HEK293 (cell line): Measurements from ENCODE around the gene SPOCK1.

ENCODE experiments used
- CTCF ChIA-PET: fragments of 350-600 bp; formaldehyde crosslinking; extraction: SDS; loops from one replicate; lab custom pipeline; 2021; ENCODE audit warnings: antibody characterized with exemption; lab: Yijun Ruan, JAX
- POLR2A ChIA-PET: fragments of 300-600 bp; formaldehyde crosslinking; extraction: SDS; loops from one replicate; lab custom pipeline; 2020; ENCODE audit warnings: antibody characterized with exemption, inconsistent platforms; lab: Yijun Ruan, JAX
- H3K27ac ChIP-seq: fragments of 200-500 bp; sonication (Bioruptor generic); 2 replicates; pipeline ENCODE4 v1.5.1; 2014; ENCODE audit warnings: low read depth, low read length, control low read depth, inconsistent platforms; ENCODE audit errors: extremely low read depth
- H3K36me3 ChIP-seq, 2 experiments: fragments of 200-500 bp in 1 of 2; sonication (Bioruptor generic) in 1 of 2; 1 replicate in 1 of 2; 2 replicates in 1 of 2; pipeline ENCODE4 v1.5.1; 2014 to 2017; ENCODE audit warnings: inconsistent platforms in 2 of 2, low read length in 2 of 2; ENCODE audit not compliant: control insufficient read depth in 2 of 2, insufficient read depth in 1 of 2
- H3K4me1 ChIP-seq: fragments of 200-500 bp; sonication (Bioruptor generic); 2 replicates; pipeline ENCODE4 v1.5.1; 2014; ENCODE audit warnings: mild to moderate bottlenecking, low read length, inconsistent platforms; ENCODE audit not compliant: control insufficient read depth, insufficient read depth
- H3K4me3 ChIP-seq: 2 replicates; pipeline ENCODE4 v1.5.1; 2011; ENCODE audit warnings: low read depth, mild to moderate bottlenecking, control low read depth, low read length, moderate library complexity
- H3K9me3 ChIP-seq: fragments of 200-500 bp; sonication (Bioruptor generic); 2 replicates; pipeline ENCODE4 v1.5.1; 2014; ENCODE audit warnings: low read depth, low read length, inconsistent platforms; ENCODE audit not compliant: control insufficient read depth, insufficient read depth
- OSR2 ChIP-seq: fragments of 450-650 bp; formaldehyde crosslinking; IDR thresholded peaks from 2 replicates; pipeline ENCODE4 v1.5.1; 2016; ENCODE audit warnings: missing biosample characterization, missing genetic modification characterization
- ZNF132 ChIP-seq: fragments of 450-650 bp; formaldehyde crosslinking; IDR thresholded peaks from 2 replicates; pipeline ENCODE4 v1.5.1; 2017; ENCODE audit warnings: missing biosample characterization, missing genetic modification characterization, borderline replicate concordance
- ZNF133 ChIP-seq: fragments of 450-650 bp; formaldehyde crosslinking; IDR thresholded peaks from 2 replicates; pipeline ENCODE4 v1.5.1; 2016; ENCODE audit warnings: missing biosample characterization, missing genetic modification characterization
- ZNF138 ChIP-seq: fragments of 450-650 bp; formaldehyde crosslinking; IDR thresholded peaks from 2 replicates; pipeline ENCODE4 v1.5.1; 2016; ENCODE audit warnings: missing biosample characterization, missing genetic modification characterization, borderline replicate concordance
- ZNF169 ChIP-seq: fragments of 450-650 bp; formaldehyde crosslinking; IDR thresholded peaks from 2 replicates; pipeline ENCODE4 v1.5.1; 2016; ENCODE audit warnings: missing biosample characterization, missing genetic modification characterization
- ZNF239 ChIP-seq: fragments of 450-650 bp; formaldehyde crosslinking; IDR thresholded peaks from 2 replicates; pipeline ENCODE4 v1.5.1; 2016; ENCODE audit warnings: missing biosample characterization, missing genetic modification characterization
- ZNF302 ChIP-seq: fragments of 450-650 bp; formaldehyde crosslinking; IDR thresholded peaks from 2 replicates; pipeline ENCODE4 v1.5.1; 2016; ENCODE audit warnings: missing biosample characterization, missing genetic modification characterization, low read depth
- ZNF555 ChIP-seq: fragments of 450-650 bp; formaldehyde crosslinking; conservative IDR thresholded peaks from 2 replicates; pipeline ENCODE4 v1.5.1; 2017; ENCODE audit warnings: missing biosample characterization, mild to moderate bottlenecking, missing genetic modification characterization, inconsistent platforms
- ZNF624 ChIP-seq: fragments of 450-650 bp; formaldehyde crosslinking; IDR thresholded peaks from 2 replicates; pipeline ENCODE4 v1.5.1; 2017; ENCODE audit warnings: missing biosample characterization, missing genetic modification characterization
- ZNF658 ChIP-seq: fragments of 450-650 bp; formaldehyde crosslinking; IDR thresholded peaks from 2 replicates; pipeline ENCODE4; 2016; ENCODE audit warnings: missing biosample characterization, missing genetic modification characterization
- ZNF664 ChIP-seq: fragments of 450-650 bp; formaldehyde crosslinking; IDR thresholded peaks from 2 replicates; pipeline ENCODE4 v1.5.1; 2016; ENCODE audit warnings: missing biosample characterization, missing genetic modification characterization
- ZNF768 ChIP-seq: fragments of 450-650 bp; formaldehyde crosslinking; IDR thresholded peaks from 2 replicates; pipeline ENCODE4 v1.5.1; 2018; ENCODE audit warnings: missing biosample characterization, mild to moderate bottlenecking, missing genetic modification characterization
- ZNF837 ChIP-seq: fragments of 450-650 bp; formaldehyde crosslinking; IDR thresholded peaks from 2 replicates; pipeline ENCODE4 v1.5.1; 2016; ENCODE audit warnings: missing biosample characterization, missing genetic modification characterization
- TF ChIP-seq, protein P1 (sequence below): fragments of 450-650 bp; formaldehyde crosslinking; IDR thresholded peaks from 2 replicates; pipeline ENCODE4 v1.5.1; 2016; ENCODE audit warnings: missing biosample characterization, missing genetic modification characterization
- TF ChIP-seq, protein P2 (sequence below): fragments of 450-650 bp; formaldehyde crosslinking; IDR thresholded peaks from 2 replicates; pipeline ENCODE4 v1.5.1; 2017; ENCODE audit warnings: missing biosample characterization, missing genetic modification characterization
- TF ChIP-seq, protein P3 (sequence below): fragments of 450-650 bp; IDR thresholded peaks from 2 replicates; pipeline ENCODE4 v1.5.1; 2018; ENCODE audit warnings: missing biosample characterization, mild to moderate bottlenecking, missing genetic modification characterization

The SPOCK1 gene

DNA sequence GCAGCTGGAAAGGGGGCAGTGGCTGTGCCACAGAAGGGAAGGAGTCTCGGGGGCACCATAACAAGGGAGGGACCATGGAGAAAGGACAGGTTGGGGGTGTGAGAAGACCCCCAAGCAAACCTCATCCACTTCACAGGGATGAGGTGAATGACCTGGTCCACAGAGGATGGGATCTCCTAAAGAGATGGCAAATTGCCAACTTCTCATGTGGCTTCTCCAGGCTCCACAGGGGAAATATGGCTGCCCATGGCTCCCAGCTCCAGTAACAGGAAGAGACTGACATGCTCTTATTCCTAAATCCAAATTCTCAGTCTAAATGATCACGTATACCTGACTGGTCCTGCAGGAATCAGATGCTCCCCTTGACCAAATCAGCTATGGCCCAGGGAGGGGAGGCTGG is 340.4 kb downstream of the SPOCK1 start:
- TF ChIP-seq, protein P1, sequence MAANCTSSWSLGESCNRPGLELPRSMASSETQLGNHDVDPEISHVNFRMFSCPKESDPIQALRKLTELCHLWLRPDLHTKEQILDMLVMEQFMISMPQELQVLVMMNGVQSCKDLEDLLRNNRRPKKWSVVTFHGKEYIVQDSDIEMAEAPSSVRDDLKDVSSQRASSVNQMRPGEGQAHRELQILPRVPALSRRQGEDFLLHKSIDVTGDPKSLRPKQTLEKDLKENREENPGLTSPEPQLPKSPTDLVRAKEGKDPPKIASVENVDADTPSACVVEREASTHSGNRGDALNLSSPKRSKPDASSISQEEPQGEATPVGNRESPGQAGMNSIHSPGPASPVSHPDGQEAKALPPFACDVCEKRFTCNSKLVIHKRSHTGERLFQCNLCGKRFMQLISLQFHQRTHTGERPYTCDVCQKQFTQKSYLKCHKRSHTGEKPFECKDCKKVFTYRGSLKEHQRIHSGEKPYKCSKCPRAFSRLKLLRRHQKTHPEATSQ (tag by site-specific recombination) = no peak
- TF ChIP-seq, protein P2, sequence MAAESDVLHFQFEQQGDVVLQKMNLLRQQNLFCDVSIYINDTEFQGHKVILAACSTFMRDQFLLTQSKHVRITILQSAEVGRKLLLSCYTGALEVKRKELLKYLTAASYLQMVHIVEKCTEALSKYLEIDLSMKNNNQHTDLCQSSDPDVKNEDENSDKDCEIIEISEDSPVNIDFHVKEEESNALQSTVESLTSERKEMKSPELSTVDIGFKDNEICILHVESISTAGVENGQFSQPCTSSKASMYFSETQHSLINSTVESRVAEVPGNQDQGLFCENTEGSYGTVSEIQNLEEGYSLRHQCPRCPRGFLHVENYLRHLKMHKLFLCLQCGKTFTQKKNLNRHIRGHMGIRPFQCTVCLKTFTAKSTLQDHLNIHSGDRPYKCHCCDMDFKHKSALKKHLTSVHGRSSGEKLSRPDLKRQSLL (tag by site-specific recombination) = no peak
- TF ChIP-seq ZNF133 (no peak), ZNF768 (tag by site-specific recombination) (no peak), ZNF658 (tag by site-specific recombination) (no peak), ZNF837 (tag by site-specific recombination) (no peak), ZNF169 (tag by site-specific recombination) (no peak), ZNF132 (tag by site-specific recombination) (no peak), ZNF302 (tag by site-specific recombination) (no peak), OSR2 (tag by site-specific recombination) (no peak)
- TF ChIP-seq, protein P3, sequence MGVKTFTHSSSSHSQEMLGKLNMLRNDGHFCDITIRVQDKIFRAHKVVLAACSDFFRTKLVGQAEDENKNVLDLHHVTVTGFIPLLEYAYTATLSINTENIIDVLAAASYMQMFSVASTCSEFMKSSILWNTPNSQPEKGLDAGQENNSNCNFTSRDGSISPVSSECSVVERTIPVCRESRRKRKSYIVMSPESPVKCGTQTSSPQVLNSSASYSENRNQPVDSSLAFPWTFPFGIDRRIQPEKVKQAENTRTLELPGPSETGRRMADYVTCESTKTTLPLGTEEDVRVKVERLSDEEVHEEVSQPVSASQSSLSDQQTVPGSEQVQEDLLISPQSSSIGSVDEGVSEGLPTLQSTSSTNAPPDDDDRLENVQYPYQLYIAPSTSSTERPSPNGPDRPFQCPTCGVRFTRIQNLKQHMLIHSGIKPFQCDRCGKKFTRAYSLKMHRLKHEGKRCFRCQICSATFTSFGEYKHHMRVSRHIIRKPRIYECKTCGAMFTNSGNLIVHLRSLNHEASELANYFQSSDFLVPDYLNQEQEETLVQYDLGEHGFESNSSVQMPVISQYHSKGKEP (tag by site-specific recombination) = no peak
- Histone ChIP-seq H3K4me1 (no peaks in the 10 kb centered on the region), H3K27ac (no peak overlapping the region), H3K36me3 (no peaks in the 10 kb centered on the region), H3K9me3 (no peaks in the 10 kb centered on the region), H3K4me3 (no peak overlapping the region)
- POLR2A ChIA-PET = no interaction called here
- CTCF ChIA-PET = no interaction called here

DNA sequence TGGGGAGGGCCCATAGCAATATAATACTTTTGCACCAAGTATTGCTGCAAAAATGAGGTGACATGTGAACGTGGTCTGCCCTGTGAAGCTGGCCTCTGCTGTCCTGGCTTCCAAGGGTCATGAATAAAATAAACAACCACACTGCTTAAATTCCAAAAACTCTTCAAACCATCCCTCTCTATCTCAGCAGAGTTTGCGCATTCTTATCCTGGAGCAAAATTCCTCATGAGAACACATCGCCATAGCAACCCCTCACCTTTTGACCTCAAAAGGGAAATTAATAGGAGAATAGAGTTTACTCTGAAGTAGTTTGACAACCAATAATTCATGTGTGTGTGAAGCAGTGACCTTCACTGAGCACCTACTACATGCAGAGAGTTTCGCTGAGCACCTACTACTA is 342.9 kb downstream of the SPOCK1 start:
- peak; percentile 78; the same call in 1 of the 2 replicates for TF ChIP-seq ZNF664
- TF ChIP-seq ZNF138 = no peak
- CTCF ChIA-PET = no interaction called here
- no peak overlapping the region for H3K4me3 ChIP-seq
- no peaks in the 10 kb centered on the region for H3K36me3 ChIP-seq
- H3K27ac ChIP-seq = no peak overlapping the region
- no peaks in the 10 kb centered on the region; the same call in 1 of the 2 replicates for H3K4me1 ChIP-seq
- H3K9me3 ChIP-seq = no peaks in the 10 kb centered on the region
- POLR2A ChIA-PET = no interaction called here

DNA sequence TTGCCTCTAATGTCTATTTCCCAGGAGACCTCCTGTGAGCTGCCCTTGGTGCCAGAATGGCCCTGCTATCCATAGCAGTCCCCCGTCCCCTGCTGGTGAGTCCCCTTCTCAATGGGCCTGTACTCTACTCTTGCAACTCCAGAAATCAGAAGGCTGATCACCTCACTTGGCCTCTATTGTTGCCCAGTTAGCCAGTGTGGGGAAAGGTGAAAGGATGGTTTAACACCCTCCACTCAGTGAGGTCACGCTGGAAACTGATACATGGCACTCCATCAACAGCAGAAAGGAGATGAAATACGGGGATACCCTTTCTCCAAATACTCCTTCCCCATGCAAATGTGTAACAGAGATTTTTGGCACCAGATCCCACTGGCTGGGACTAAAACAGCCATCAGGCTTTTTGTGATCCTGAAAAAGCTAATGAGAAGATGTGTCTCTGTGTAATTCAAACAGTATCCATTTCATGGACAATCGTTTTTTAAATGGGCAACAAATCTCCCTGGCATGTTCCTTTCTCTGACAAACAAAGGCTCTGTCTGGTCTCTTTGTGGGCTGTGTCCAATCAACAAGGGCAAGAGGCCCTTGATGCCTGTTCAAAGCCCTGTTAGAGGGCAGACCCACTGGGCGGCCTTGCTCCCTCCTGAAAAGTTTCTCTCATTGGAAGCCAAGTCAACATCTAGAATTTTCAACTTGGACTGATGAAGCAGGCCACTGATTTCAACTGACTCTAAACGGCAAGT is 343.7 kb downstream of the SPOCK1 start:
- POLR2A ChIA-PET = no interaction called here
- TF ChIP-seq ZNF555 (tag by site-specific recombination) = no peak
- no peak for TF ChIP-seq ZNF239
- no peak for TF ChIP-seq ZNF624 (tag by site-specific recombination)
- CTCF ChIA-PET = no interaction called here
- Histone ChIP-seq H3K9me3 (no peaks in the 10 kb centered on the region), H3K36me3 (no peaks in the 10 kb centered on the region), H3K27ac (no peak overlapping the region), H3K4me1 (no peaks in the 10 kb centered on the region; the same call in 1 of the 2 replicates), H3K4me3 (no peak overlapping the region)
